GM18907 (cell line): Measurements from ENCODE around the gene ISM1.

Source experiments
- ATAC-seq: cut with Tn5 transposase; IDR thresholded peaks from one replicate; pipeline ENCODE4 v1.9.1; 2021; ENCODE audit warnings: mild to moderate bottlenecking, moderate library complexity; ENCODE audit not compliant: unreplicated experiment

The ISM1 gene

GRCh38 chr20:13340088-13340487 lies 119.0 kb downstream of the ISM1 start:
- no peak for ATAC-seq

GRCh38 chr20:13341737-13342393 lies 120.8 kb downstream of the ISM1 start:
- no peak for ATAC-seq

- ATAC-seq: no peak
Measured at GRCh38 chr20:13342469-13343242, 121.6 kb downstream of the ISM1 start.

GRCh38 chr20:13344671-13345070 lies 123.6 kb downstream of the ISM1 start:
- no peak for ATAC-seq

- no peak for ATAC-seq
Measured at GRCh38 chr20:13348311-13349234, 127.5 kb downstream of the ISM1 start.

- no peak for ATAC-seq
Measured at GRCh38 chr20:13349235-13349604, 128.1 kb downstream of the ISM1 start.
